ENCODE data around the gene LGR4.

LGR4 gene

GRCh38 chr11:27481992-27482391, 9.4 kb upstream of the LGR4 start:
- no peak for DNase-seq

GRCh38 chr11:27477831-27478230, 5.2 kb upstream of the LGR4 start:
- no peak for DNase-seq

GRCh38 chr11:27477243-27477642, 4.7 kb upstream of the LGR4 start:
- DNase-seq: no peak

- no peak for DNase-seq
Observed at GRCh38 chr11:27475622-27476021, 3.0 kb upstream of the LGR4 start.

- DNase-seq: no peak
Observed at GRCh38 chr11:27473017-27473406, 422 bp upstream of the LGR4 start.

- peak in 1 of 4 experiments; percentile 12 for DNase-seq
Observed at GRCh38 chr11:27471589-27472397, 797 bp downstream of the LGR4 start.

- no peak for DNase-seq
Observed at GRCh38 chr11:27470826-27471588, 1.6 kb downstream of the LGR4 start.

- no peak for DNase-seq
Observed at GRCh38 chr11:27470166-27470565, 2.4 kb downstream of the LGR4 start.

GRCh38 chr11:27468995-27469695, 3.4 kb downstream of the LGR4 start:
- no peak for DNase-seq

- DNase-seq: no peak
Observed at GRCh38 chr11:27468209-27468994, 4.2 kb downstream of the LGR4 start.

- no peak for DNase-seq
Observed at GRCh38 chr11:27467181-27467913, 5.2 kb downstream of the LGR4 start.

GRCh38 chr11:27466363-27466762, 6.2 kb downstream of the LGR4 start:
- DNase-seq: no peak

GRCh38 chr11:27465629-27466028, 7.0 kb downstream of the LGR4 start:
- DNase-seq: no peak

GRCh38 chr11:27464909-27465308, 7.7 kb downstream of the LGR4 start:
- DNase-seq: no peak

- DNase-seq: no peak
Observed at GRCh38 chr11:27464289-27464696, 8.3 kb downstream of the LGR4 start.

- no peak for DNase-seq
Observed at GRCh38 chr11:27462543-27462942, 10.0 kb downstream of the LGR4 start.

GRCh38 chr11:27460158-27460978, 12.2 kb downstream of the LGR4 start:
- DNase-seq: no peak

GRCh38 chr11:27459191-27459590, 13.4 kb downstream of the LGR4 start:
- DNase-seq: no peak

- DNase-seq: no peak
Observed at GRCh38 chr11:27458182-27458581, 14.4 kb downstream of the LGR4 start.

- no peak for DNase-seq
Observed at GRCh38 chr11:27456795-27457329, 15.7 kb downstream of the LGR4 start.

All from activated CD4-positive, CD25-positive, alpha-beta regulatory T cell (primary cell).